Neural cell (in vitro differentiated cells): ENCODE data around the gene HABP4. TPM values are rescaled to one million over a fixed set of nuclear protein-coding genes. Genes with fewer than 3 reads are reported as not detected.

Source experiments
- H2AFZ ChIP-seq: fragments of 200-600, 300-800 bp; sonication (generic), shearing (Covaris generic); 2 replicates; pipeline ENCODE4 v1.6.0; 2014; ENCODE audit warnings: low read depth, mild to moderate bottlenecking, antibody characterized with exemption, low read length, moderate library complexity
- H3F3A ChIP-seq: fragments of 200-600 bp; shearing (Covaris generic); 2 replicates; pipeline ENCODE4 v1.6.1; 2016; ENCODE audit warnings: mild to moderate bottlenecking, moderate library complexity, mixed read lengths, antibody characterized with exemption, low read length; ENCODE audit not compliant: insufficient read depth, poor library complexity, severe bottlenecking
- H3K27ac ChIP-seq: fragments of 200-600, 300-800 bp; sonication (generic), shearing (Covaris generic); 2 replicates; pipeline ENCODE4 v1.5.1; 2014; ENCODE audit warnings: mild to moderate bottlenecking, low read length, moderate library complexity
- H3K27me3 ChIP-seq: fragments of 300-800, 200-600 bp; sonication (generic), shearing (Covaris generic); 2 replicates; pipeline ENCODE4 v1.6.0; 2014; ENCODE audit warnings: mild to moderate bottlenecking, low read depth, low read length, moderate library complexity; ENCODE audit not compliant: insufficient read depth
- H3K36me3 ChIP-seq: fragments of 300-800, 200-600 bp; sonication (generic), shearing (Covaris generic); 2 replicates; pipeline ENCODE4 v1.5.1; 2014; ENCODE audit warnings: mild to moderate bottlenecking, antibody characterized with exemption, low read length, moderate library complexity; ENCODE audit not compliant: insufficient read depth
- H3K4me2 ChIP-seq: fragments of 300-800, 200-600 bp; sonication (generic), shearing (Covaris generic); 2 replicates; pipeline ENCODE4 v1.6.0; 2014; ENCODE audit warnings: mild to moderate bottlenecking, low read length
- H3K4me3 ChIP-seq: fragments of 300-800, 200-600 bp; sonication (generic), shearing (Covaris generic); 2 replicates; pipeline ENCODE4 v1.5.1; 2014; ENCODE audit warnings: mild to moderate bottlenecking, low read length, moderate library complexity
- H3K79me2 ChIP-seq: fragments of 200-600 bp; shearing (Covaris generic); replicated peaks from 2 replicates; pipeline ENCODE4 v1.6.0; 2014; ENCODE audit warnings: mild to moderate bottlenecking, low read length, moderate library complexity; ENCODE audit not compliant: insufficient read depth
- H3K9ac ChIP-seq: fragments of 300-800, 200-600 bp; sonication (generic), shearing (Covaris generic); 2 replicates; pipeline ENCODE4 v1.6.1; 2016; ENCODE audit warnings: mild to moderate bottlenecking, low read length, mixed read lengths
- H3K9me2 ChIP-seq: fragments of 200-600 bp; shearing (Covaris generic); 2 replicates; pipeline ENCODE4 v1.6.1; 2016; ENCODE audit warnings: mild to moderate bottlenecking, low read length, mixed read lengths; ENCODE audit not compliant: insufficient read depth
- H3K9me3 ChIP-seq: fragments of 200-600, 300-800 bp; sonication (generic), shearing (Covaris generic); 2 replicates; pipeline ENCODE4 v1.6.1; 2016; ENCODE audit warnings: mild to moderate bottlenecking, mixed run types, low read length, moderate library complexity, mixed read lengths
- H4K20me1 ChIP-seq: fragments of 200-600 bp; shearing (Covaris generic); 2 replicates; pipeline ENCODE4 v1.6.1; 2016; ENCODE audit warnings: mild to moderate bottlenecking, mixed run types; ENCODE audit not compliant: insufficient read depth
- EP300 ChIP-seq: fragments of 450-650 bp; conservative IDR thresholded peaks from 2 replicates; pipeline ENCODE4 v1.6.1; 2014; ENCODE audit warnings: antibody characterized with exemption, mild to moderate bottlenecking, moderate library complexity; ENCODE audit not compliant: poor library complexity, severe bottlenecking
- EZH2 ChIP-seq: fragments of 200-600, 300-800 bp; shearing (Covaris generic), sonication (generic); IDR thresholded peaks from 2 replicates; pipeline ENCODE4 v1.6.1; 2014; ENCODE audit warnings: antibody characterized with exemption, low read length, borderline replicate concordance, mild to moderate bottlenecking; ENCODE audit not compliant: insufficient read depth, poor library complexity, severe bottlenecking
- MXI1 ChIP-seq: fragments of 450-650 bp; conservative IDR thresholded peaks from 2 replicates; pipeline ENCODE4 v1.6.1; 2014; ENCODE audit warnings: antibody characterized with exemption, mild to moderate bottlenecking; ENCODE audit not compliant: poor library complexity, severe bottlenecking
- POLR2AphosphoS5 ChIP-seq: IDR thresholded peaks from 2 replicates; pipeline ENCODE4 v1.6.1; 2012
- RAD21 ChIP-seq: fragments of 450-650 bp; conservative IDR thresholded peaks from 2 replicates; pipeline ENCODE4 v1.6.1; 2014; ENCODE audit warnings: antibody characterized with exemption, mild to moderate bottlenecking, moderate library complexity
- SMC3 ChIP-seq: fragments of 450-650 bp; conservative IDR thresholded peaks from 2 replicates; pipeline ENCODE4 v1.6.1; 2014; ENCODE audit warnings: antibody characterized with exemption, mild to moderate bottlenecking, moderate library complexity; ENCODE audit not compliant: poor library complexity
- TAF1 ChIP-seq: IDR thresholded peaks from 2 replicates; pipeline ENCODE4 v1.6.1; 2012; ENCODE audit warnings: low read depth
- polyA plus RNA-seq: library from polyadenylated mRNA; depleted of rRNA; stranded (reverse); fragments of >200 nt; gene quantifications from 2 replicates; pipeline ENCODE4 v1.2.3, GENCODE V29; 2014
- TF ChIP-seq, protein P1 (sequence below): fragments of 450-650 bp; IDR thresholded peaks from 2 replicates; pipeline ENCODE4 v1.5.1; 2014; ENCODE audit warnings: antibody characterized with exemption, mild to moderate bottlenecking, moderate library complexity; ENCODE audit not compliant: poor library complexity, severe bottlenecking
- TF ChIP-seq, protein P2 (sequence below): IDR thresholded peaks from 2 replicates; pipeline ENCODE4 v1.6.1; 2012; ENCODE audit warnings: borderline replicate concordance

HABP4 gene
- polyA plus RNA-seq, 1 donor from 2014 or later, result 14.7 TPM

DNA sequence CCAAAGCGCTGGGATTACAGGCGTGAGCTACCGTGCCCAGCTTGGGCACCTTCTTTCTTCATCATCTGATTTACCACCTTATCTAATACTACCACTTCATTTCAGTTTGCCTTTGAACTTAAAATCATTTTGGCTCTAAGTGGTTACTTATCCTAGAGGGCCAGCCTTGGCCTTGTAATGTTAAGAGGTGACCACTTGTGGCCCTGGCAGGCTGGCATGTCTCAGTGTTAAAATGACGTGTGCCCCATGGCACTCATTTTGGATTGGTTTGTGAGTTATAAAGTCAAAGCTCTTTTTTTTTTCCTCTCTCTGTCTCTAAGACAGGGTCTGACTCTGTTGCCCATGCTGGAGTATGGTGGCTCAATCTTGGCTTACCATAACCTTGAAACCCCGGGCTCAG, 17.8 kb downstream of the HABP4 start:
- Histone ChIP-seq H3K4me2 (no peak overlapping the region), H2AFZ (no peak overlapping the region), H3K4me3 (no peak overlapping the region), H3K9ac (no peak overlapping the region), H3K36me3 (no peaks in the 10 kb centered on the region), H3K79me2 (no peaks in the 10 kb centered on the region), H3K9me3 (no peaks in the 10 kb centered on the region), H3K27ac (no peak overlapping the region), H3K9me2 (no peaks in the 10 kb centered on the region), H4K20me1 (no peaks in the 10 kb centered on the region), H3K27me3 (no peaks in the 10 kb centered on the region), H3F3A (no peaks in the 10 kb centered on the region)
- TF ChIP-seq SMC3 (no peak), EZH2 (no peak), TAF1 (no peak), EP300 (no peak), RAD21 (no peak), MXI1 (no peak), POLR2AphosphoS5 (no peak)
- TF ChIP-seq, protein P1, sequence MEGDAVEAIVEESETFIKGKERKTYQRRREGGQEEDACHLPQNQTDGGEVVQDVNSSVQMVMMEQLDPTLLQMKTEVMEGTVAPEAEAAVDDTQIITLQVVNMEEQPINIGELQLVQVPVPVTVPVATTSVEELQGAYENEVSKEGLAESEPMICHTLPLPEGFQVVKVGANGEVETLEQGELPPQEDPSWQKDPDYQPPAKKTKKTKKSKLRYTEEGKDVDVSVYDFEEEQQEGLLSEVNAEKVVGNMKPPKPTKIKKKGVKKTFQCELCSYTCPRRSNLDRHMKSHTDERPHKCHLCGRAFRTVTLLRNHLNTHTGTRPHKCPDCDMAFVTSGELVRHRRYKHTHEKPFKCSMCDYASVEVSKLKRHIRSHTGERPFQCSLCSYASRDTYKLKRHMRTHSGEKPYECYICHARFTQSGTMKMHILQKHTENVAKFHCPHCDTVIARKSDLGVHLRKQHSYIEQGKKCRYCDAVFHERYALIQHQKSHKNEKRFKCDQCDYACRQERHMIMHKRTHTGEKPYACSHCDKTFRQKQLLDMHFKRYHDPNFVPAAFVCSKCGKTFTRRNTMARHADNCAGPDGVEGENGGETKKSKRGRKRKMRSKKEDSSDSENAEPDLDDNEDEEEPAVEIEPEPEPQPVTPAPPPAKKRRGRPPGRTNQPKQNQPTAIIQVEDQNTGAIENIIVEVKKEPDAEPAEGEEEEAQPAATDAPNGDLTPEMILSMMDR, result no peak
- TF ChIP-seq, protein P2, sequence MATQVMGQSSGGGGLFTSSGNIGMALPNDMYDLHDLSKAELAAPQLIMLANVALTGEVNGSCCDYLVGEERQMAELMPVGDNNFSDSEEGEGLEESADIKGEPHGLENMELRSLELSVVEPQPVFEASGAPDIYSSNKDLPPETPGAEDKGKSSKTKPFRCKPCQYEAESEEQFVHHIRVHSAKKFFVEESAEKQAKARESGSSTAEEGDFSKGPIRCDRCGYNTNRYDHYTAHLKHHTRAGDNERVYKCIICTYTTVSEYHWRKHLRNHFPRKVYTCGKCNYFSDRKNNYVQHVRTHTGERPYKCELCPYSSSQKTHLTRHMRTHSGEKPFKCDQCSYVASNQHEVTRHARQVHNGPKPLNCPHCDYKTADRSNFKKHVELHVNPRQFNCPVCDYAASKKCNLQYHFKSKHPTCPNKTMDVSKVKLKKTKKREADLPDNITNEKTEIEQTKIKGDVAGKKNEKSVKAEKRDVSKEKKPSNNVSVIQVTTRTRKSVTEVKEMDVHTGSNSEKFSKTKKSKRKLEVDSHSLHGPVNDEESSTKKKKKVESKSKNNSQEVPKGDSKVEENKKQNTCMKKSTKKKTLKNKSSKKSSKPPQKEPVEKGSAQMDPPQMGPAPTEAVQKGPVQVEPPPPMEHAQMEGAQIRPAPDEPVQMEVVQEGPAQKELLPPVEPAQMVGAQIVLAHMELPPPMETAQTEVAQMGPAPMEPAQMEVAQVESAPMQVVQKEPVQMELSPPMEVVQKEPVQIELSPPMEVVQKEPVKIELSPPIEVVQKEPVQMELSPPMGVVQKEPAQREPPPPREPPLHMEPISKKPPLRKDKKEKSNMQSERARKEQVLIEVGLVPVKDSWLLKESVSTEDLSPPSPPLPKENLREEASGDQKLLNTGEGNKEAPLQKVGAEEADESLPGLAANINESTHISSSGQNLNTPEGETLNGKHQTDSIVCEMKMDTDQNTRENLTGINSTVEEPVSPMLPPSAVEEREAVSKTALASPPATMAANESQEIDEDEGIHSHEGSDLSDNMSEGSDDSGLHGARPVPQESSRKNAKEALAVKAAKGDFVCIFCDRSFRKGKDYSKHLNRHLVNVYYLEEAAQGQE, result no peak

DNA sequence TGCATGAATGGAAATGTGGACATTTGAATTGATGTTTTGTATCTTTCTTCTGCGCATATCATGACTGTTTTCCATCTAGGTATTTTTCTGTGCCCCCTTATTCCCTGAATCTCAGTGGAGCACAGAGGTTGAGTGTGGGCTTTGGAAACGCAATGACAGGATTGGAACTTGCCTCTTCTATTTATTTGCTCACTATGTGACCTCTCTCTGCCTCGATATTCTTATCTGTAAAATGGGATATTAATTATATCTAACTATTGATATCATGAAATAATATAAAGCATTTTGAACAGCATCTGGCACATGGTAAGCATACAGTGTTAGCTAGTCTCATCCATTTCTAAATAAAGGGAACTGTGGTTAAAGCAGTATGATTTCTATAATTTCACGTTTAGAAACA, 26.0 kb downstream of the HABP4 start:
- Histone ChIP-seq H4K20me1 (no peaks in the 10 kb centered on the region), H3K9ac (no peak overlapping the region), H3K9me2 (no peaks in the 10 kb centered on the region), H3K36me3 (no peaks in the 10 kb centered on the region), H3K9me3 (no peaks in the 10 kb centered on the region), H3K4me2 (no peak overlapping the region), H3K27ac (no peak overlapping the region), H2AFZ (no peak overlapping the region), H3K4me3 (no peak overlapping the region), H3K27me3 (no peaks in the 10 kb centered on the region), H3K79me2 (no peaks in the 10 kb centered on the region), H3F3A (no peaks in the 10 kb centered on the region)
- TF ChIP-seq EP300 (no peak), TAF1 (no peak), POLR2AphosphoS5 (no peak), RAD21 (no peak), MXI1 (no peak)
- TF ChIP-seq, protein P1, result no peak
